Endothelial cell of umbilical vein (primary cell): ENCODE data around the gene LMO1.

Experiments
- CTCF ChIP-seq, 2 donors: IDR thresholded peaks; 1 replicate in 1 of 2; 2 replicates in 1 of 2; pipeline ENCODE4 v1.5.1; 2011; ENCODE audit warnings: low read length in 2 of 2, mild to moderate bottlenecking in 2 of 2, moderate library complexity in 2 of 2, control low read depth in 1 of 2, inconsistent platforms in 1 of 2, low read depth in 1 of 2; ENCODE audit not compliant: insufficient read depth in 1 of 2; ENCODE audit errors: extremely low read depth in 1 of 2
- EZH2 ChIP-seq: IDR thresholded peaks from 2 replicates; pipeline ENCODE4 v1.6.1; 2012; ENCODE audit warnings: borderline replicate concordance, low read depth, mild to moderate bottlenecking, moderate library complexity, low read length, inconsistent platforms; ENCODE audit not compliant: severe bottlenecking
- FOS ChIP-seq: IDR thresholded peaks from 2 replicates; pipeline ENCODE4 v1.6.1; 2011; ENCODE audit warnings: mild to moderate bottlenecking, low read length, moderate library complexity, borderline replicate concordance; ENCODE audit not compliant: insufficient read depth
- GATA2 ChIP-seq: IDR thresholded peaks from 2 replicates; pipeline ENCODE4 v1.7.0; 2011; ENCODE audit warnings: low read depth, mild to moderate bottlenecking, moderate library complexity, mixed read lengths, low read length; ENCODE audit not compliant: insufficient read length, insufficient read depth
- JUN ChIP-seq: IDR thresholded peaks from 2 replicates; pipeline ENCODE4 v1.6.1; 2011; ENCODE audit warnings: borderline replicate concordance, low read depth; ENCODE audit not compliant: insufficient read length, insufficient read depth
- MYC ChIP-seq: IDR thresholded peaks from one replicate; pipeline ENCODE4 v1.6.1; 2011; ENCODE audit warnings: mild to moderate bottlenecking, low read depth, low read length
- POLR2A ChIP-seq: IDR thresholded peaks from 2 replicates; pipeline ENCODE4 v1.6.1; 2012; ENCODE audit warnings: low read depth, mild to moderate bottlenecking, control low read depth, low read length
- POLR2AphosphoS5 ChIP-seq: IDR thresholded peaks from 2 replicates; pipeline ENCODE4 v1.6.1; 2012; ENCODE audit warnings: low read depth, mild to moderate bottlenecking, control low read depth, low read length, moderate library complexity; ENCODE audit not compliant: insufficient read depth

- peak in 1 of 2 donors; percentile 9 for TF ChIP-seq CTCF (IDR thresholded peaks at IDR 0.05; ENCODE audit: extremely low read depth in 1 of 2, insufficient read depth in 1 of 2, low read depth in 1 of 2, low read length in 2 of 2)
- no peak for TF ChIP-seq POLR2A
- TF ChIP-seq EZH2, result no peak
- TF ChIP-seq JUN, result no peak
- no peak for TF ChIP-seq POLR2AphosphoS5
- no peak for TF ChIP-seq FOS
- TF ChIP-seq MYC, result no peak
- no peak for TF ChIP-seq GATA2
Measured at GRCh38 chr11:8265681-8266241, 2.1 kb upstream of the LMO1 start.
